ENCODE results near the gene ADAMTS13.

The ADAMTS13 gene

GRCh38 chr9:133492061-133493021 is 70.2 kb downstream of the ADAMTS13 start:
- no peak for DNase-seq

GRCh38 chr9:133493428-133493827 is 71.3 kb downstream of the ADAMTS13 start:
- no peak for DNase-seq

GRCh38 chr9:133493845-133494540 is 71.8 kb downstream of the ADAMTS13 start:
- DNase-seq, result no peak

GRCh38 chr9:133494636-133495326 is 72.6 kb downstream of the ADAMTS13 start:
- no peak for DNase-seq

GRCh38 chr9:133495327-133496293 is 73.4 kb downstream of the ADAMTS13 start:
- DNase-seq, result no peak

- no peak for DNase-seq
Observed at GRCh38 chr9:133496861-133497842, 75.0 kb downstream of the ADAMTS13 start.

GRCh38 chr9:133499132-133499891 is 77.1 kb downstream of the ADAMTS13 start:
- no peak for DNase-seq

- no peak for DNase-seq
Observed at GRCh38 chr9:133499892-133500270, 77.7 kb downstream of the ADAMTS13 start.

- DNase-seq, result no peak
Observed at GRCh38 chr9:133502112-133502511, 79.9 kb downstream of the ADAMTS13 start.

GRCh38 chr9:133505186-133505830 is 83.1 kb downstream of the ADAMTS13 start:
- DNase-seq, result no peak

- DNase-seq, result no peak
Observed at GRCh38 chr9:133505901-133506652, 83.9 kb downstream of the ADAMTS13 start.

GRCh38 chr9:133506653-133507038 is 84.5 kb downstream of the ADAMTS13 start:
- DNase-seq, result no peak

GRCh38 chr9:133507246-133507965 is 85.2 kb downstream of the ADAMTS13 start:
- no peak for DNase-seq

- no peak for DNase-seq
Observed at GRCh38 chr9:133508046-133508445, 85.9 kb downstream of the ADAMTS13 start.

Data from stimulated activated CD4-positive, alpha-beta T cell treated with anti-CD3 and anti-CD28 coated beads, Interleukin-2, amount 100 ng/mL, for 24 hours (primary cell).